HL-60 (cell line): ENCODE data around the gene WFDC12.
A peak's percentile ranks its signal among the peaks of the same experiment; 100 is the strongest.

Experiments
- DNase-seq, 2 experiments: peaks; one replicate each; pipeline ENCODE4 v3.0.0-alpha.2; 2010 to 2020; ENCODE audit warnings: low read depth in 1 of 2, low spot score in 1 of 2
- H3K27ac ChIP-seq: fragments of 250-450 bp; sonication (Bioruptor Pico); replicated peaks from 2 replicates; pipeline ENCODE4 v1.5.1; 2020; ENCODE audit warnings: mild to moderate bottlenecking, moderate library complexity
- H3K27me3 ChIP-seq: fragments of 250-450 bp; sonication (Bioruptor Pico); 2 replicates; pipeline ENCODE4 v1.5.1; 2021; ENCODE audit warnings: mild to moderate bottlenecking, moderate library complexity; ENCODE audit not compliant: insufficient read depth, poor library complexity, severe bottlenecking
- H3K4me3 ChIP-seq: replicated peaks from 2 replicates; pipeline ENCODE4 v1.5.1; 2011; ENCODE audit warnings: mild to moderate bottlenecking, control low read depth, low read length; ENCODE audit not compliant: insufficient read depth
- CTCF ChIP-seq: IDR thresholded peaks from one replicate; pipeline ENCODE4 v1.5.1; 2011; ENCODE audit warnings: low read length, control low read depth, inconsistent platforms; ENCODE audit not compliant: insufficient read depth
- GABPA ChIP-seq: IDR thresholded peaks from 2 replicates; pipeline ENCODE4 v1.6.1; 2012; ENCODE audit warnings: low read depth
- POLR2AphosphoS5 ChIP-seq: IDR thresholded peaks from 2 replicates; pipeline ENCODE4 v1.6.1; 2012; ENCODE audit warnings: low read depth
- REST ChIP-seq: IDR thresholded peaks from 2 replicates; pipeline ENCODE4 v1.6.1; 2012; ENCODE audit warnings: low read depth; ENCODE audit not compliant: insufficient replicate concordance
- SPI1 ChIP-seq: IDR thresholded peaks from 2 replicates; pipeline ENCODE4 v1.6.1; 2012; ENCODE audit warnings: low read depth, mild to moderate bottlenecking, borderline replicate concordance

The WFDC12 gene

GRCh38 chr20:45111799-45112471, 12.3 kb downstream of the WFDC12 start:
- DNase-seq, result peak in 1 of 2 experiments; percentile 19
- Histone ChIP-seq H3K27ac (no peak overlapping the region), H3K27me3 (peaks cover 3% of the 10 kb centered on the region), H3K4me3 (no peak overlapping the region)
- TF ChIP-seq CTCF, result peak; percentile 19
- no peak for TF ChIP-seq POLR2AphosphoS5

GRCh38 chr20:45111285-45111684, 13.0 kb downstream of the WFDC12 start:
- no peak for TF ChIP-seq CTCF
- TF ChIP-seq GABPA, result no peak
- no peak for TF ChIP-seq SPI1
- TF ChIP-seq REST, result no peak
- TF ChIP-seq POLR2AphosphoS5, result no peak
- Histone ChIP-seq H3K4me3 (no peak overlapping the region), H3K27me3 (peaks cover 3% of the 10 kb centered on the region), H3K27ac (no peak overlapping the region)
- no peak for DNase-seq

- no peak overlapping the region for H3K4me3 ChIP-seq
- H3K27me3 ChIP-seq, result peaks cover 2% of the 10 kb centered on the region
- DNase-seq, result no peak
- no peak overlapping the region for H3K27ac ChIP-seq
- TF ChIP-seq SPI1 (no peak), POLR2AphosphoS5 (no peak), REST (no peak), GABPA (no peak), CTCF (no peak)
Observed at GRCh38 chr20:45110301-45110700, 14.0 kb downstream of the WFDC12 start.

GRCh38 chr20:45109634-45110033, 14.6 kb downstream of the WFDC12 start:
- H3K27ac ChIP-seq, result no peak overlapping the region
- no peak overlapping the region for H3K4me3 ChIP-seq
- TF ChIP-seq REST (no peak), CTCF (no peak), POLR2AphosphoS5 (no peak), SPI1 (no peak), GABPA (no peak)
- no peaks in the 10 kb centered on the region for H3K27me3 ChIP-seq
- no peak for DNase-seq
